BLaER1 (cell line): ENCODE measurements around the gene TEX52.
A peak's percentile ranks its signal among the peaks of the same experiment; 100 is the strongest.

Experiments used
- H3K27ac ChIP-seq: shearing (Covaris generic); formaldehyde crosslinking; 2 replicates; pipeline ENCODE4 v1.8.1; 2022
- H3K27me3 ChIP-seq: shearing (Covaris generic); formaldehyde crosslinking; 2 replicates; pipeline ENCODE4 v1.8.1; 2022
- H3K36me3 ChIP-seq: shearing (Covaris generic); formaldehyde crosslinking; 2 replicates; pipeline ENCODE4 v1.8.1; 2022
- H3K4me1 ChIP-seq: shearing (Covaris generic); formaldehyde crosslinking; 2 replicates; pipeline ENCODE4 v1.8.1; 2022
- H3K4me2 ChIP-seq: shearing (Covaris generic); formaldehyde crosslinking; 2 replicates; pipeline ENCODE4 v1.8.1; 2022
- H3K4me3 ChIP-seq: shearing (Covaris generic); formaldehyde crosslinking; 2 replicates; pipeline ENCODE4 v1.8.1; 2022
- H3K9ac ChIP-seq: shearing (Covaris generic); formaldehyde crosslinking; 2 replicates; pipeline ENCODE4 v1.8.1; 2022
- H3K9me3 ChIP-seq: shearing (Covaris generic); formaldehyde crosslinking; 2 replicates; pipeline ENCODE4 v1.8.1; 2022
- H4K20me1 ChIP-seq: shearing (Covaris generic); formaldehyde crosslinking; 2 replicates; pipeline ENCODE4 v1.8.1; 2022
- Cebpa-rat ChIP-seq: shearing (Covaris generic); IDR thresholded peaks from 2 replicates; pipeline ENCODE4 v1.8.1; 2022

Gene TEX52

DNA sequence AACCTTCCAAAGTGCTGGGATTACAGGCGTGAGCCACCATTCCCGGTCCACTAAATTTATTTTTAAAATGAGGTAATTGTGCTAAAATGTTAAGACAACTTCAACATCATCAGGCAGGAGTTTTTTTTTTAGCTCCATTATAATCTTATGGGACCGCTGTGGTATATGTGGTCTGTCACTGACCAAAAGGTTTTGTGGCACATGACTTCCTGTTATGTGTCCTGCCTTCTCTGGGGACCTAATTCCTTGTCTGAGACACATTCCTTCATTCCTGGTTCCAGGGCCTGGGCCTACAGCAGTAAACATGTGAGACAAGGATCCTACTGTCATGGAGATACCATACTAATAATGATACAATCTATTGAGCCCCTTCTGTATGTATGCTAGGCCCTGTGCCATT lies 4.9 kb downstream of the TEX52 start:
- H4K20me1 ChIP-seq, result peaks cover 3% of the 10 kb centered on the region
- H3K4me1 ChIP-seq, result peaks cover 36% of the 10 kb centered on the region
- H3K27ac ChIP-seq, result no peak overlapping the region
- no peaks in the 10 kb centered on the region for H3K27me3 ChIP-seq
- TF ChIP-seq Cebpa-rat, result no peak
- peak overlapping the region; percentile 58 for H3K4me2 ChIP-seq
- H3K36me3 ChIP-seq, result peaks cover 6% of the 10 kb centered on the region
- H3K9ac ChIP-seq, result no peak overlapping the region
- no peaks in the 10 kb centered on the region for H3K9me3 ChIP-seq
- H3K4me3 ChIP-seq, result no peak overlapping the region

- no peak overlapping the region for H3K27ac ChIP-seq
- TF ChIP-seq Cebpa-rat, result no peak
- no peak overlapping the region for H3K9ac ChIP-seq
- no peak overlapping the region for H3K4me3 ChIP-seq
- no peaks in the 10 kb centered on the region for H3K27me3 ChIP-seq
- 0 out of 2 replicates have a peak, but pooled peaks cover 6% of the 10 kb centered on the region for H3K4me1 ChIP-seq
- no peak overlapping the region for H3K4me2 ChIP-seq
- no peaks in the 10 kb centered on the region for H3K9me3 ChIP-seq
- H4K20me1 ChIP-seq, result no peaks in the 10 kb centered on the region
- H3K36me3 ChIP-seq, result peaks cover 12% of the 10 kb centered on the region
Measured at GRCh38 chr12:2845280-2845679, 11.6 kb downstream of the TEX52 start.

DNA sequence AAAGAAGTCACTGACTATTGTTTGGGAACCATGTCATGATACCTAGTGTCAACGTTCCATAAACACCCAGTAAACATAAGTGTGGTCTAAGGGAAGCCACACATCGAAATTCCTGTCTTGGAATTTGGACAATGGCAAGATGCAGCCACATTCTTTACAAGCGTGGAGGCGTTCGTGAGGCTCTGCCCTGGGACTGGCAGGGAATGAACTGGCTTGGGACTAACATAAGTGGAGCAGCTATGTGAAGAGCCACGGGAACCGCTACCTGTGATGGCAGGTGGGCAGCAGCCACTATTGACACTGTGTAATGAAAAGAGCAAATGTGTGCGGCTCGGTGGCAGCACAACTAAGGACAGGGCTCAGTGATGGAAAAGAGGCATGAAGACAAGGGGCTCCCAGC lies 12.1 kb downstream of the TEX52 start:
- no peak for TF ChIP-seq Cebpa-rat
- H3K27ac ChIP-seq, result no peak overlapping the region

GRCh38 chr12:2842948-2843347 lies 13.9 kb downstream of the TEX52 start:
- Histone ChIP-seq H3K27ac (no peak overlapping the region), H3K9ac (no peak overlapping the region), H3K4me1 (0 out of 2 replicates have a peak, but pooled peaks cover 6% of the 10 kb centered on the region), H3K9me3 (no peaks in the 10 kb centered on the region), H3K36me3 (peaks cover 12% of the 10 kb centered on the region), H3K4me2 (no peak overlapping the region), H3K27me3 (no peaks in the 10 kb centered on the region), H3K4me3 (no peak overlapping the region), H4K20me1 (no peaks in the 10 kb centered on the region)
- no peak for TF ChIP-seq Cebpa-rat

More for the DNA sequence above, 12.1 kb downstream of the TEX52 start:
- 0 out of 2 replicates have a peak, but pooled peaks cover 6% of the 10 kb centered on the region for H3K4me1 ChIP-seq
- H4K20me1 ChIP-seq, result no peaks in the 10 kb centered on the region
- no peaks in the 10 kb centered on the region for H3K9me3 ChIP-seq
- H3K9ac ChIP-seq, result no peak overlapping the region
- H3K4me2 ChIP-seq, result no peak overlapping the region
- no peaks in the 10 kb centered on the region for H3K27me3 ChIP-seq
- H3K36me3 ChIP-seq, result peaks cover 12% of the 10 kb centered on the region
- no peak overlapping the region for H3K4me3 ChIP-seq

- no peak overlapping the region for H3K4me3 ChIP-seq
- no peak overlapping the region for H3K9ac ChIP-seq
- no peak overlapping the region for H3K27ac ChIP-seq
- H3K4me2 ChIP-seq, result no peak overlapping the region
- H3K4me1 ChIP-seq, result 0 out of 2 replicates have a peak, but pooled peaks cover 4% of the 10 kb centered on the region
- no peaks in the 10 kb centered on the region for H3K9me3 ChIP-seq
- no peaks in the 10 kb centered on the region for H4K20me1 ChIP-seq
- no peaks in the 10 kb centered on the region for H3K27me3 ChIP-seq
- peaks cover 18% of the 10 kb centered on the region for H3K36me3 ChIP-seq
- TF ChIP-seq Cebpa-rat, result no peak
Measured at GRCh38 chr12:2841056-2841650, 15.7 kb downstream of the TEX52 start.

- TF ChIP-seq Cebpa-rat, result no peak
- Histone ChIP-seq H3K4me3 (no peak overlapping the region), H3K4me2 (no peak overlapping the region), H3K4me1 (no peaks in the 10 kb centered on the region), H3K9ac (no peak overlapping the region), H3K27ac (no peak overlapping the region), H3K9me3 (no peaks in the 10 kb centered on the region), H3K36me3 (peaks cover 18% of the 10 kb centered on the region; the same call in 1 of the 2 replicates), H3K27me3 (no peaks in the 10 kb centered on the region), H4K20me1 (no peaks in the 10 kb centered on the region)
Measured at GRCh38 chr12:2836574-2836973, 20.3 kb downstream of the TEX52 start.

DNA sequence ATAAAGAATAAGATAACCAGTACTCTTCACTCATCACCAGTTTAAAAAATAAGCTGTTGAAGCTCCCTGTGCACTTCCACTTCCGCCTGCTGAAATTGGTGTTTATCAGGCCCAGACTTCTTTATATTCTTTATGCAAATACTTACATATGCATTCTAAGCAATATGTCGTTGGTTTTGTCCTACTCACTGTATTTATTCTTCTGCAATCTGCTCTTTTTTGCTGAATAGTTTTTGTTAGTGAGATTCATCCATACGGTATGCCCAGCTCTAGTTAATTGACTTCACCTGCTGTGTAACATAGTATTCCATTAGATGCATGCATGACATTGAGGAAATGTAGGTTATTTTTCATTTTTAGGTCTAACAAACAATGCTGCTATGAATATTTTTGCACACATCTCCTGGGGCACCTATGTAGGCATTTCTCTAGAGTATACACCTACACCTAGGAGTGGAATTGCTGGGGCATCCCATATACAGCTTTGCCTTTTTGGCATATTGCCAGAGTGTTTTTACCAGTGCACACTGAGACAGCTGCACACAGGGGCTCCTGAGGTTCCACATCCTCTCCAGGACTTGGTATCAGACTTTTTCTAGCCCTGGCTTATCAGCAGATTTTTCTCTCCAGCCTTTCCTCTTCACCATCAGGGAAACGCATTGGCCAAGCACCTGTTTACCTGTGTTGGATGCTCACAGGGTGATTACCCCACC lies 21.0 kb downstream of the TEX52 start:
- Histone ChIP-seq H3K9ac (no peak overlapping the region), H3K27ac (no peak overlapping the region), H3K27me3 (no peaks in the 10 kb centered on the region), H3K4me2 (no peak overlapping the region), H3K4me1 (no peaks in the 10 kb centered on the region), H4K20me1 (no peaks in the 10 kb centered on the region), H3K36me3 (peaks cover 16% of the 10 kb centered on the region; the same call in 1 of the 2 replicates), H3K4me3 (no peak overlapping the region), H3K9me3 (no peaks in the 10 kb centered on the region)
- TF ChIP-seq Cebpa-rat, result no peak

DNA sequence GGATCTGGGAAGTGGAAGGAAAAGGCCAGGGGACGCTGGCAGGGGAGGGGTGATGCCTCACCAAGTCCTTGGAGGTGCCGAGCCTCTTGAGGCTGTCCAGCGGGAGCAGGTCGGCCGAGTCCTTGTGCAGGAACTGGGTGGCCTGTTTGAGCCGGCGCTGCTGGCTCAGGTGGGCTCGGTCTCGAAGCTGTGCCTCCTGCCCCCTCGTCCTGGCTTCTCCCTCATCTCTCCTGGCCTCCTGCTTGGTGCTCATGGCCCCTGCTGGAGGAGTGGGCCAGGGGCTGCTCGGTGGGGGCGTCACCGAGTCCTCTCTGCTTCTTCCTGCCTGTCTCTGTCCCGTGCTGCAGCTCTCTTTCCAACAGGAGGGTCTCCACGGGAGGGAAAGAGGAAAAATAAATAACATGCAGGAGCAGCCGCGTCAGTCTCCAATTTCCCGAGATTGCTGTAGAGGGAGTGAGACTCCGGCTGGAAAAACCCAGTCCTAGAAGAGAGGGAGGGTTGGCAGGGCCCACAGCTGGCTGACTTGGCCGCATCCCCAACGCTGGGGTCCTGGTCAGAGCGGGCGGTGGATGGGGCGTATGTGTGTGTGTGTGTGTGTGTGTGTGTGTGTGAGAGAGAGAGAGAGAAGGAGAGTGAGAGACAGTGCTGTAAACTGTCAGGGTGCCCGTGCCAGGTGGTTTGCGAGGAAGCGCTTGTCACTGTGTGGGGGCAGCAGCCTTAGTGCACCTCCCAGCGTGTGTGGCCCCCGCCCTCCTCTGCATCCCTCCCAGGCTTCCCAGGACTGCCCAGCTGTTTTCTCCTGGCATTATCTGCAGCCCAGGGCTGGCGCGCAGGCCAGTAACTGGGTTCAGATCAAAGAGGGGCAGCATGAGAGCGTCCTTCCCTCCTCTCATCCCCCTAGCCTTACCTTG lies 22.0 kb downstream of the TEX52 start, which contains the start of gene NRIP2:
NRIP2 (minus strand) TSS at position 455 of the 911 bp plus-strand sequence; CDS start at position 403, 52 bp downstream.
- Histone ChIP-seq H4K20me1 (no peaks in the 10 kb centered on the region), H3K4me2 (no peak within 1 kb of the TSS), H3K9ac (no peak within 1 kb of the TSS), H3K4me3 (no peak within 1 kb of the TSS), H3K27ac (no peak within 1 kb of the TSS), H3K36me3 (peaks cover 24% of the 10 kb centered on the region), H3K9me3 (no peaks in the 10 kb centered on the region), H3K27me3 (no peaks in the 10 kb centered on the region), H3K4me1 (no peaks in the 10 kb centered on the region)
- no peak for TF ChIP-seq Cebpa-rat

DNA sequence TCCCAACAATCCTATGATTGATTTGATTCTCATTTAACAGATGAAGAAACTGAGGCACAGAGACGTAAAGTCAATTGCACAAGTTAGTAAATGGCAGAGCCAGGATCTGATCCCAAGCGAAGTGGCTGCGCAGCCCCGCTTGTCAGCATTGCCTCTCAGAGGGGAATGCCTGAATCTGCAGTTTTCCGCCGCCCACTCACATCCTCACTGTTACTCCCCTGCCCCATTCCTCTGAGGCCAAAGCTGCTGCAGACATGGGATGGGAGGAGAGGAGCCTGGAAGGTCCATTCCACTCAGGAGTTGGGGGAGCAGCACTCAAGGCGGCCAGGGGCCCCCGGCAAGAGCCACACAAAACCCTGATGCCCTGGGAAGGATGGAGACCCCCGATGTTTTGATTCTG lies 23.0 kb downstream of the TEX52 start:
- Histone ChIP-seq H3K4me3 (no peak overlapping the region), H3K27me3 (no peaks in the 10 kb centered on the region), H4K20me1 (no peaks in the 10 kb centered on the region), H3K4me1 (no peaks in the 10 kb centered on the region), H3K4me2 (no peak overlapping the region), H3K27ac (no peak overlapping the region), H3K36me3 (peaks cover 35% of the 10 kb centered on the region), H3K9ac (no peak overlapping the region), H3K9me3 (no peaks in the 10 kb centered on the region)
- no peak for TF ChIP-seq Cebpa-rat
